Coronary artery (tissue), 2 donors: ENCODE data around the gene TTL.
A peak's percentile ranks its signal among the peaks of the same experiment; 100 is the strongest.

Experiments
- DNase-seq: peaks from one replicate; pipeline ENCODE4 v3.0.0-alpha.2; 2017; ENCODE audit warnings: low spot score
- H3K27ac ChIP-seq, 2 donors: fragments of 200-600 bp; sonication (generic); one replicate each; pipeline ENCODE4 v1.5.1; 2016 to 2019
- H3K4me3 ChIP-seq: fragments of 200-600 bp; sonication (generic); 2 replicates; pipeline ENCODE4 v1.5.1; 2016; ENCODE audit warnings: mild to moderate bottlenecking, moderate library complexity
- TF ChIP-seq, protein P1 (sequence below): fragments of 200-600 bp; sonication (generic); IDR thresholded peaks from one replicate; pipeline ENCODE4 v1.5.1; 2019; ENCODE audit warnings: antibody characterized with exemption

TTL gene

GRCh38 chr2:112483042-112483473, 1.1 kb downstream of the TTL start:
- TF ChIP-seq, protein P1, sequence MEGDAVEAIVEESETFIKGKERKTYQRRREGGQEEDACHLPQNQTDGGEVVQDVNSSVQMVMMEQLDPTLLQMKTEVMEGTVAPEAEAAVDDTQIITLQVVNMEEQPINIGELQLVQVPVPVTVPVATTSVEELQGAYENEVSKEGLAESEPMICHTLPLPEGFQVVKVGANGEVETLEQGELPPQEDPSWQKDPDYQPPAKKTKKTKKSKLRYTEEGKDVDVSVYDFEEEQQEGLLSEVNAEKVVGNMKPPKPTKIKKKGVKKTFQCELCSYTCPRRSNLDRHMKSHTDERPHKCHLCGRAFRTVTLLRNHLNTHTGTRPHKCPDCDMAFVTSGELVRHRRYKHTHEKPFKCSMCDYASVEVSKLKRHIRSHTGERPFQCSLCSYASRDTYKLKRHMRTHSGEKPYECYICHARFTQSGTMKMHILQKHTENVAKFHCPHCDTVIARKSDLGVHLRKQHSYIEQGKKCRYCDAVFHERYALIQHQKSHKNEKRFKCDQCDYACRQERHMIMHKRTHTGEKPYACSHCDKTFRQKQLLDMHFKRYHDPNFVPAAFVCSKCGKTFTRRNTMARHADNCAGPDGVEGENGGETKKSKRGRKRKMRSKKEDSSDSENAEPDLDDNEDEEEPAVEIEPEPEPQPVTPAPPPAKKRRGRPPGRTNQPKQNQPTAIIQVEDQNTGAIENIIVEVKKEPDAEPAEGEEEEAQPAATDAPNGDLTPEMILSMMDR = no peak
- H3K4me3 ChIP-seq = peak overlapping the region; percentile 94
- DNase-seq = no peak
- peak overlapping the region; percentile 63 to 97 for H3K27ac ChIP-seq

GRCh38 chr2:112483831-112484230, 1.9 kb downstream of the TTL start:
- TF ChIP-seq, protein P1 = no peak
- H3K4me3 ChIP-seq = peak overlapping the region; percentile 94
- no peak overlapping the region for H3K27ac ChIP-seq
- no peak for DNase-seq

DNA sequence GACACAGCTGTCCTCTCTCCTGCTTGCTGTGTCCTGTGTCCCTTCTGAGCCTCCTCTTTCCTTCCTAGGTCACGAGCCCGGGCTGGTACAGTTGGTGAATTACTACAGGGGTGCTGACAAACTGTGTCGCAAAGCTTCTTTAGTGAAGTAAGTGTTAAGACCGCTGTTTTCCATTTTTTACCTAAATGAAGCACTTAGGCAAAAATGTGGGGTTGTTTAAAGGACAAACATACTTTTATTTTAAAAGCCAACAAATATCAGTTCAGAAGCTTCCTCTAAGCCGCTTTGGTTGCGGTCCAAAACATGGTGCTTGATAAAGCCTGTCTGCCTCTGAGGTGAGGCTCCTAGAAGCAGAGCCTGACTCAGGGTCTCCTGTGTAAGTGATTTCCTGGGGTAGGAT, 3.9 kb downstream of the TTL start:
- no peak overlapping the region for H3K27ac ChIP-seq
- DNase-seq = no peak
- TF ChIP-seq, protein P1 = no peak

DNA sequence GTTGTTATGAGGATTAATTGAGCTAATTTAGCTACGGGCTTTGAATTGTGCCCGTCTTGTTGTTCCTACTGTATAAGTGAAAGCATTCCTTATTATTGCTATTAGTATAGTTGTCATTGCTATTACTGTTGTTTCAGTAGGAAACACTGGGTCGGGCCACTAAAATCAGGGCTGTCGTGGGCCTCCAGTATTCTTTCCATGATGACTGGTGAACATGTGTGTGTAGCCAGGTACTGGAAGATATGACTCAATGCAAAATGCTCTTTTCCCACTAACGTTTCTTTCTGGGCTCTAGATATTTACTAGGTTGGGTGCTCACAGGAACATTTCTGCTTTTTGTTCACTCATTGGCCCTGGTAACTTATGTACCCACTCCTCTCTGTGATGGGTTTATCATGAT, 4.9 kb downstream of the TTL start:
- H3K4me3 ChIP-seq = no peak overlapping the region
- TF ChIP-seq, protein P1 = no peak
- DNase-seq = no peak
- no peak overlapping the region for H3K27ac ChIP-seq

More for the DNA sequence above, 3.9 kb downstream of the TTL start:
- no peak overlapping the region for H3K4me3 ChIP-seq

DNA sequence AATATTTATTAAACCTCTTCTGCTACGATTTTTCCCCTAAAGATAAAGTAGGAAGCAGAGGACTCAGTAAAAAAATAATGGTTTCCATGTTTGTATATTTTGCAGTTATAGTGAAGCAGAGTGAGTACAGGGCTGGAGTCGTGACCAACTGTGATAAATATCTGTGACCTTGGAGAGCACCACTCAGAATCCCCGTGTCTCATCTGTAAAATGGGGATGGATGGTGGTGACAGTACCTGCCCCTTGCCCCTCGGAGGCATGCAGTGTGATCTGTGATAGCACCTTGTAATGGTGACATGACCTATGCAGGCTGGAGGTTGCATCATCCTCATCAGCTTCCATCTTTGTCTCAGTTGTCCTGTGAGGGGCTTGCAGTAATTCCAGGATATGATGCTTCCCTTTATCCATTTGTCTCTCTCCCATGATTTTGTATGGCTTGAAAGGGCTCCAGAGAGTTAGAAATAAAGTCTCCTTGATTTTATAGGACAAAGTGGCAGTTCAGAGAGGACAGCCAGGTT, 5.5 kb downstream of the TTL start:
- TF ChIP-seq, protein P1 = no peak
- H3K27ac ChIP-seq = no peak overlapping the region
- DNase-seq = no peak

GRCh38 chr2:112488201-112488600, 6.2 kb downstream of the TTL start:
- TF ChIP-seq, protein P1 = no peak
- DNase-seq = no peak
- H3K27ac ChIP-seq = no peak overlapping the region
- H3K4me3 ChIP-seq = no peak overlapping the region

More for the DNA sequence above, 5.5 kb downstream of the TTL start:
- no peak overlapping the region for H3K4me3 ChIP-seq

- Histone ChIP-seq H3K27ac (no peak overlapping the region), H3K4me3 (no peak overlapping the region)
- TF ChIP-seq, protein P1 = no peak
- no peak for DNase-seq
Measured at GRCh38 chr2:112491946-112492345, 10.0 kb downstream of the TTL start.
